ENCODE results near the gene BRD7.

GRCh38 chr16:50351116-50351515 is 17.7 kb downstream of the BRD7 start:
- TF ChIP-seq CTCF (IDR thresholded peaks at IDR 0.05), result no peak
- no peak for TF ChIP-seq POLR2A (IDR thresholded peaks at IDR 0.05)
- TF ChIP-seq EP300 (IDR thresholded peaks at IDR 0.05), result no peak
- no peak for TF ChIP-seq POLR2AphosphoS5 (IDR thresholded peaks at IDR 0.05)
